ENCODE results near the gene DZIP1L. TPM values are rescaled to one million over a fixed set of nuclear protein-coding genes. Genes with fewer than 3 reads are reported as not detected.
"Not testable (repeated sequence)": the region's sequence is repeated elsewhere in the genome, so short reads cannot be mapped to it uniquely, and the experiment has no call there.

The DZIP1L gene
- total RNA-seq, 2 experiments from 2014 or later, result not detected

- ChIA-PET CTCF (no interaction called here), POLR2A (no interaction called here)
- Mint-ChIP-seq H3K4me3 (no peak overlapping the region), H3K27me3 (no peaks in the 10 kb centered on the region), H3K27ac (no peak overlapping the region), H3K9me3 (peaks cover under 1% of the 10 kb centered on the region), H3K36me3 (ENCODE audit: low read depth) (no peaks in the 10 kb centered on the region), H3K4me1 (ENCODE audit: low read depth) (no peaks in the 10 kb centered on the region)
- ATAC-seq (no peak), DNase-seq (no peak)
- intact Hi-C loops (cut with micrococcal nuclease), result no loop called here
- no peak for TF ChIP-seq CTCF (IDR thresholded peaks at IDR 0.05)
Observed at GRCh38 chr3:138148503-138148902, 33.1 kb upstream of the DZIP1L start.

GRCh38 chr3:138142181-138142580 lies 26.8 kb upstream of the DZIP1L start:
- H3K36me3 Mint-ChIP-seq (ENCODE audit: low read depth); intact Hi-C loops (cut with micrococcal nuclease); H3K4me3 Mint-ChIP-seq; POLR2A ChIA-PET; ATAC-seq; H3K27ac Mint-ChIP-seq; H3K9me3 Mint-ChIP-seq; H3K4me1 Mint-ChIP-seq (ENCODE audit: low read depth); DNase-seq; CTCF ChIA-PET: not testable (repeated sequence)
- H3K27me3 Mint-ChIP-seq, result peaks cover 14% of the 10 kb centered on the region

- H3K4me1 Mint-ChIP-seq (ENCODE audit: low read depth), result no peaks in the 10 kb centered on the region
Observed at GRCh38 chr3:138140940-138141339, 25.5 kb upstream of the DZIP1L start.

GRCh38 chr3:138139691-138140090 lies 24.3 kb upstream of the DZIP1L start:
- H3K27me3 Mint-ChIP-seq, result peaks cover 14% of the 10 kb centered on the region
- H3K9me3 Mint-ChIP-seq, result no peaks in the 10 kb centered on the region
- TF ChIP-seq CTCF (IDR thresholded peaks at IDR 0.05), result no peak
- no peaks in the 10 kb centered on the region for H3K36me3 Mint-ChIP-seq (ENCODE audit: low read depth)
- no peak overlapping the region for H3K27ac Mint-ChIP-seq
- H3K4me3 Mint-ChIP-seq, result no peak overlapping the region
- ChIA-PET POLR2A (no interaction called here), CTCF (no interaction called here)
- ATAC-seq, result no peak
- H3K4me1 Mint-ChIP-seq (ENCODE audit: low read depth), result no peaks in the 10 kb centered on the region
- DNase-seq, result no peak
- intact Hi-C loops (cut with micrococcal nuclease), result no loop called here

More at GRCh38 chr3:138140940-138141339, 25.5 kb upstream of the DZIP1L start:
- Mint-ChIP-seq H3K9me3 (no peaks in the 10 kb centered on the region), H3K27me3 (peaks cover 14% of the 10 kb centered on the region), H3K4me3 (no peak overlapping the region), H3K36me3 (ENCODE audit: low read depth) (no peaks in the 10 kb centered on the region), H3K27ac (no peak overlapping the region)
- intact Hi-C loops (cut with micrococcal nuclease), result no loop called here
- no peak for ATAC-seq
- ChIA-PET POLR2A (no interaction called here), CTCF (no interaction called here)
- no peak for DNase-seq
- no peak for TF ChIP-seq CTCF (IDR thresholded peaks at IDR 0.05)

- Mint-ChIP-seq H3K27ac (no peak overlapping the region), H3K27me3 (peaks cover 14% of the 10 kb centered on the region), H3K4me3 (no peak overlapping the region), H3K4me1 (ENCODE audit: low read depth) (no peaks in the 10 kb centered on the region), H3K36me3 (ENCODE audit: low read depth) (no peaks in the 10 kb centered on the region), H3K9me3 (no peaks in the 10 kb centered on the region)
- intact Hi-C loops (cut with micrococcal nuclease), result no loop called here
- ChIA-PET CTCF (interaction anchor here (2.3 kb wide), 1 partner anchor 19 kb away, joined by 9 read pairs; no protein-coding TSS in a partner anchor), POLR2A (interaction anchor here (0.6 kb wide), 1 partner anchor 780 kb away, joined by 4 read pairs; no protein-coding TSS in a partner anchor)
- TF ChIP-seq CTCF (IDR thresholded peaks at IDR 0.05), result no peak
- ATAC-seq, result no peak
- DNase-seq, result no peak
Observed at GRCh38 chr3:138137861-138138260, 22.5 kb upstream of the DZIP1L start.

- intact Hi-C loops (cut with micrococcal nuclease), result no loop called here
- Mint-ChIP-seq H3K4me1 (ENCODE audit: low read depth) (no peaks in the 10 kb centered on the region), H3K9me3 (no peaks in the 10 kb centered on the region), H3K36me3 (ENCODE audit: low read depth) (no peaks in the 10 kb centered on the region), H3K4me3 (no peak overlapping the region), H3K27ac (no peak overlapping the region), H3K27me3 (peaks cover 10% of the 10 kb centered on the region)
- ATAC-seq, result no peak
- TF ChIP-seq CTCF (IDR thresholded peaks at IDR 0.05), result no peak
- ChIA-PET POLR2A (no interaction called here), CTCF (no interaction called here)
- DNase-seq, result no peak
Observed at GRCh38 chr3:138136201-138136600, 20.8 kb upstream of the DZIP1L start.
